ENCODE data around the gene TRAPPC5.

- TF ChIP-seq CTCF (IDR thresholded peaks at IDR 0.05) (no peak), POLR2A (IDR thresholded peaks at IDR 0.05) (no peak)
Measured at GRCh38 chr19:7635670-7636069, 45.0 kb upstream of the TRAPPC5 start.

Measured in thyroid gland (tissue), 4 donors.